GM18502 (cell line): ENCODE results near the gene BPIFB6.

Source experiments
- ATAC-seq: cut with Tn5 transposase; IDR thresholded peaks from one replicate; pipeline ENCODE4 v1.9.1; 2021; ENCODE audit warnings: mild to moderate bottlenecking; ENCODE audit not compliant: unreplicated experiment, poor library complexity

The BPIFB6 gene

DNA sequence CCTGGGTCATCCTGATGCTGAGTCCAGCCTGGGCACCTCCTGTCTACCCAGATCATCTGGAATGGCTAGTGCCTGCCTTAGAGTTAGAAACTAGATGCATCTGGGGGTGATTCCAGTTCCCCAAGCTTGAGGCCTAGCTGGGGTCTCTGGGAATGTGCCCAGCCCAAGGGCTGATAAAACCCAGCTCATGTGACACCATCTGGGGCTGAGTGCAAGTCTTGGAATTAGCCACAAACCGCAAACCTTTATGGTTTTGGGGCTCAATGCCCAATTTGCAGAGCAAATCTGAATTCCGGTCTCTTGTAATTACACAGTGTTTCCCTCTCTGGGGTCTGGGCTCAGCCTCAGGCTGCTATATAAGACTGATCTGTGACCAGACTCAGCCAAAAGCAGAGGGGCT, 47.8 kb downstream of the BPIFB6 start, which contains the start of gene BPIFB4:
BPIFB4 (plus strand) TSS at position 385 of the 400 bp plus-strand sequence. CDS start 1,884 bp downstream, outside the sequence.
- no peak for ATAC-seq

DNA sequence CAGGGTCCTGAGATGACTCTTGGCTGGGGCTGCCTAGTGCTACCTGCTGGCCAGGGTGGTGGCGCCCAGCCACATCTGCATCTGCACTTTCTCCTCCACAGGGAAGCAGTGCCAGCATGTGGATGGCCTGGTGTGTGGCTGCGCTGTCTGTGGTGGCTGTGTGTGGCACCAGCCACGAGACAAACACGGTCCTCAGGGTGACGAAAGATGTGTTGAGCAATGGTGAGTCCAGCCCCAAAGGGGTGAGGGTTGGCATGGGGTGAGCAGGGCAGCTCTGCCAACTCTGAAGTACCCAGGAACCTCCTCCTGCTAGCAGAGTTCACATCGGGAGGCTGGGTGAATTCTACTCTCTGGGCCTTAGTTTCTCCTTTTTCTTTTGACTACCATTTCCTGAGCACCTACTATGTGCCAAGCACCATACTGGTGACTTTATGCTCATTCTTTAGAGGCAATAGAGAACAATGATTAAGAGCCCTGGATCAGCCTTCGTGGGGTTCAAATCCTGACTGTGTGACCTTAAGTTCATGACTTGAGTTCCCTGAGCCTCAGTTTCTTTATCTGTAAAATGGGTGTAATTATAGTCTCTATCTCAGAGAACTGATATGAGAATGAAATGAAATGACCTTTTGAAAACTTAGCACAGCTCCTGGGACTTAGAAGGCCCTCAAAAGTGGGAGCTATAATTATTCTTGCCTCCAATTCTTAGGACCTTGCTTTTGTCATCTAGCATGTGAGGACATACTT, 50.1 kb downstream of the BPIFB6 start:
- no peak for ATAC-seq

DNA sequence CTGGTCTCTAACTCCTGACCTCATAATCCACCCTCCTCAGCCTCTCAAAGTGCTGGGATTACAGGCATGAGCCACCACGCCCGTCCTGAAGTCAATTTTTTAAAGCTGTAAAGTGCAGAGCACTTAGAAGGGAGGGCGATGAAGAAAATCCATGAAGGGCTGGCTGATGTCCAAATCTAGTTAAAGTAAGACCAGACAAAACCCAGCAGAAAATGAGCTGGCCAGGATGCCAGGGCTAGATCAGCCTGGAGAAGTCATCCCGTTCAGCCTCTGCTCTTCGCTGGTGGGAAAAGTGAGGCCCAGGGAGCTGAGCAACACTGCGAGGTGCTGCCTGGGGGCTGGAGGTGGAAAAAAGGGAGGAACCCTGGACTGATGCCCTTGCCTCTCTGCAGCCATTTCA, 51.1 kb downstream of the BPIFB6 start:
- ATAC-seq, result no peak

- ATAC-seq, result no peak
These were observed 52.3 kb downstream of the BPIFB6 start for GRCh38 chr20:33083544-33084340.

- ATAC-seq, result no peak
These were observed 53.3 kb downstream of the BPIFB6 start for GRCh38 chr20:33084722-33085121.

DNA sequence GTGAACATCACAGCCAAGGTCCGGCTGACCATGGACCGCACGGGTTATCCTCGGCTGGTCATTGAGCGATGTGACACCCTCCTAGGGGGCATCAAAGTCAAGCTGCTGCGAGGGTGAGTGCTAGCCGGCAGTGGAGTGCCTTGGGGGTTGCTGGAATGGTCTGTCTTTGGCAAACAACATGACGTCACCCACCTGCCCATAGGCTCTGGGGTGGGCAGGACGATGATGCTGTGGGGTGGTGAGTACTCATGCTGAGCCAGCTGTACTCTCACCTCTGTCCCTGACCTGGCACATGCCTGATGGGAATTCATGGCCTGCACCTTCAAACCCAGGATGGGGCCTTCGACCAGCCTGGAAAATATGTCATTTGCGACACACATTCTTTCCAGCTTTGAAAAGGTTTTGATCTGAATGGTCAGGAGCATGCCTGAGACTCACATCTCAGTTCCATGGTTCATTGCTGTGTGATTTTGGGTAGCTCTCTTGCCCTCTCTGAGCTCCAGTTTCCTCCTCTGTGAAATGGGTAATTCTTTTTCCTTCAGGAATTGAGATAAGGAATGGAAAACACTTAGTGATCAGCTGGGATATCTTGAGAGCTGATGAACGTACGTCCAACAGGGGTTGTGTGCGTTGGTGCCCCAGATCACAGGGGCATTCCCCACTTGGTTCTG, 54.7 kb downstream of the BPIFB6 start:
- ATAC-seq, result no peak

DNA sequence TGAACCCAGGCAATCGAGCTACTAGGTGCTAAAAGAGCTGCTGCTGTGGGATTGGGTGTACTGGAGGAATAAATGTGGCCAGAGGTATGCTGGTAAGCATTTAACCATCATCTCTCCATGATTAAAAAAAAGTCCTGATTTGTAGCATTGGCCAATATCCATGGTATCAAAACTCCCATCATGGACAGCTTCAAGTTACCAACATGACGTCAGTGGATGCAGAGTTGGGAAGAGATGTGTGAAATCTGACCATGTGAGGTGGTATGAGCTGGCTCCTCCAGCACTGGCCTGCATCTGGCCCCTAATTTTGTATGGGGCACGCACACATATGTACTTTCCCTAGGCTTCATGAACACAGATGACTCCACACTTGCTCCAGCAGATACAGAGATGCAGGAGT, 59.7 kb downstream of the BPIFB6 start:
- no peak for ATAC-seq

- no peak for ATAC-seq
These were observed 60.2 kb downstream of the BPIFB6 start for GRCh38 chr20:33091693-33092092.

- ATAC-seq, result no peak
These were observed 60.9 kb downstream of the BPIFB6 start for GRCh38 chr20:33092361-33092760.

DNA sequence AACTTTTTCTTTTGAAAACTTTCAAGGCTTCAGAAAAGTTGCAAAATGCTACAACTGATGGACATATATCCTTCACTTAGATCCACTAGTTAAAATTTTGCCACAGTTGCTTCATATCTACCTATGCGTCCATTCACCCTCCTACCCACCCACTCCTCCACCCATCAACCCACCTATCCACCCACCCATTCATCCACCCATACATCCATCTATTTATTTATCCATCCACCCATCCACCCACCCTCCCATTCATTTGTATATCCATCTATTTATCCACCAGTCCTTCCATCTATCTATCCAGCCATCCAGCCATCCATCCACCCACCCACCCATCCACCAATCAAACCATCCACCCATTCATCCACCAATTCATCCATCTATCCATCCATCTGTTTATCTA, 61.6 kb downstream of the BPIFB6 start:
- ATAC-seq, result no peak

- ATAC-seq, result no peak
These were observed 62.1 kb downstream of the BPIFB6 start for GRCh38 chr20:33093582-33093981.
